Liver (tissue), 3 donors: ENCODE measurements around the gene CD163L1.

ENCODE experiments used
- ATF3 ChIP-seq: IDR thresholded peaks from 2 replicates; pipeline ENCODE4 v1.6.1; 2016; ENCODE audit warnings: antibody characterized with exemption
- CTCF ChIP-seq: fragments of 150-350 bp; IDR thresholded peaks from 2 replicates; pipeline ENCODE4 v1.5.1; 2017; ENCODE audit warnings: improper control_type of control experiment, low read depth, low read length; ENCODE audit not compliant: missing input control
- EGR1 ChIP-seq, 2 donors: IDR thresholded peaks; 2 replicates each; pipeline ENCODE4 v1.6.1; 2016 to 2018; ENCODE audit warnings: antibody characterized with exemption in 2 of 2, low read depth in 2 of 2
- FOXA1 ChIP-seq: IDR thresholded peaks from 2 replicates; pipeline ENCODE4 v1.6.1; 2016; ENCODE audit warnings: antibody characterized with exemption
- GABPA ChIP-seq, 2 donors: IDR thresholded peaks in 1 of 2; conservative IDR thresholded peaks in 1 of 2; 2 replicates each; pipeline ENCODE4 v1.6.1; 2016; ENCODE audit warnings: antibody characterized with exemption in 2 of 2, mild to moderate bottlenecking in 1 of 2, moderate library complexity in 1 of 2
- JUND ChIP-seq, 2 donors: IDR thresholded peaks; 2 replicates each; pipeline ENCODE4 v1.6.1; 2016; ENCODE audit warnings: antibody characterized with exemption in 2 of 2
- MAX ChIP-seq: IDR thresholded peaks from 2 replicates; pipeline ENCODE4 v1.6.1; 2016; ENCODE audit warnings: antibody characterized with exemption
- NR2F2 ChIP-seq: IDR thresholded peaks from 2 replicates; pipeline ENCODE4 v1.6.1; 2016; ENCODE audit warnings: antibody characterized with exemption
- REST ChIP-seq: IDR thresholded peaks from 2 replicates; pipeline ENCODE4 v1.6.1; 2016; ENCODE audit warnings: antibody characterized with exemption, mild to moderate bottlenecking
- RXRA ChIP-seq, 2 donors: IDR thresholded peaks; 2 replicates each; pipeline ENCODE4 v1.6.1; 2017 to 2018; ENCODE audit warnings: antibody characterized with exemption in 2 of 2, mild to moderate bottlenecking in 1 of 2
- TAF1 ChIP-seq: conservative IDR thresholded peaks from 2 replicates; pipeline ENCODE4 v1.6.1; 2016; ENCODE audit warnings: antibody characterized with exemption, mild to moderate bottlenecking
- YY1 ChIP-seq: IDR thresholded peaks from 2 replicates; pipeline ENCODE4 v1.6.1; 2016; ENCODE audit warnings: antibody characterized with exemption, mild to moderate bottlenecking
- donor health status: healthy.
- donor health status: healthy.

GRCh38 chr12:7411343-7411742 is 32.6 kb downstream of the CD163L1 start:
- TF ChIP-seq CTCF (no peak), MAX (no peak), FOXA1 (no peak), REST (no peak), TAF1 (no peak), JUND (IDR thresholded peaks at IDR 0.05) (no peak), NR2F2 (no peak), EGR1 (IDR thresholded peaks at IDR 0.05; ENCODE audit: low read depth in 2 of 2) (no peak), RXRA (IDR thresholded peaks at IDR 0.05) (no peak), YY1 (no peak), GABPA (IDR thresholded peaks at IDR 0.05 in 1 of 2, conservative IDR thresholded peaks at IDR 0.05 in 1 of 2) (no peak), ATF3 (no peak)
